ENCODE results near the gene BCL7A.

- TF ChIP-seq BRCA1 (IDR thresholded peaks at IDR 0.05; ENCODE audit: low read depth, low read length) (no peak), ZBTB11 (CRISPR knock-in tag; IDR thresholded peaks at IDR 0.05) (no peak), KAT2A (conservative IDR thresholded peaks at IDR 0.05; ENCODE audit: control insufficient read depth, low read depth, low read length) (no peak), POLR2A (IDR thresholded peaks at IDR 0.05; ENCODE audit: low read depth, low read length) (no peak), CTCF (IDR thresholded peaks at IDR 0.05 in 2 of 3, conservative IDR thresholded peaks at IDR 0.05 in 1 of 3; ENCODE audit: control insufficient read depth in 2 of 3, extremely low read depth in 1 of 3, insufficient read depth in 1 of 3, low read depth in 3 of 3, low read length in 3 of 3) (no peak), EZH2 (IDR thresholded peaks at IDR 0.05; ENCODE audit: borderline replicate concordance, control insufficient read depth, low read depth, low read length) (no peak), JUNB (IDR thresholded peaks at IDR 0.05) (no peak), HDGF (IDR thresholded peaks at IDR 0.05) (no peak), POU2F2 (IDR thresholded peaks at IDR 0.05; ENCODE audit: borderline replicate concordance, low read depth, low read length) (no peak), MEF2A (IDR thresholded peaks at IDR 0.05; ENCODE audit: insufficient read depth, low read depth, low read length) (no peak), ZNF274 (IDR thresholded peaks at IDR 0.05; ENCODE audit: insufficient read depth, insufficient read length) (no peak), POLR2AphosphoS5 (IDR thresholded peaks at IDR 0.05; ENCODE audit: low read length) (no peak), EP300 (IDR thresholded peaks at IDR 0.05; ENCODE audit: borderline replicate concordance in 1 of 2, control insufficient read depth in 1 of 2, low read depth in 2 of 2, low read length in 2 of 2) (no peak)
Measured at GRCh38 chr12:122020795-122021192, 890 bp upstream of the BCL7A start.

All from GM12878 (cell line).